HG02870 (cell line): ENCODE data around the gene OR1J4.

Source experiments
- ATAC-seq: cut with Tn5 transposase; IDR thresholded peaks from one replicate; pipeline ENCODE4 v1.9.1; 2021; ENCODE audit warnings: mild to moderate bottlenecking, moderate library complexity; ENCODE audit not compliant: unreplicated experiment

The OR1J4 gene

GRCh38 chr9:122567901-122568300 is 49.0 kb downstream of the OR1J4 start:
- no peak for ATAC-seq
